ENCODE measurements around the gene BSND.

The BSND gene

GRCh38 chr1:55010194-55010886 is 11.6 kb downstream of the BSND start (continued):
- TF ChIP-seq PATZ1 (CRISPR knock-in tag; IDR thresholded peaks at IDR 0.05; ENCODE audit: borderline replicate concordance), result no peak
- TF ChIP-seq CSRNP3 (CRISPR knock-in tag; IDR thresholded peaks at IDR 0.05), result no peak
- no peak for TF ChIP-seq CSDC2 (CRISPR knock-in tag; IDR thresholded peaks at IDR 0.05)

- no peak for ATAC-seq
- TF ChIP-seq GLIS3 (CRISPR knock-in tag; IDR thresholded peaks at IDR 0.05) (no peak), CSRNP3 (CRISPR knock-in tag; IDR thresholded peaks at IDR 0.05) (no peak), TOX (CRISPR knock-in tag; IDR thresholded peaks at IDR 0.05; ENCODE audit: borderline replicate concordance) (no peak), CREB5 (CRISPR knock-in tag; IDR thresholded peaks at IDR 0.05; ENCODE audit: low read depth) (no peak), PPARA (CRISPR knock-in tag; IDR thresholded peaks at IDR 0.05; ENCODE audit: borderline replicate concordance) (no peak), TCF4 (CRISPR knock-in tag; IDR thresholded peaks at IDR 0.05; ENCODE audit: borderline replicate concordance) (no peak), ZNF70 (CRISPR knock-in tag; IDR thresholded peaks at IDR 0.05) (no peak), RARB (CRISPR knock-in tag; IDR thresholded peaks at IDR 0.05) (no peak)
Measured at GRCh38 chr1:55010887-55011217, 12.1 kb downstream of the BSND start.

- ATAC-seq, result no peak
- TF ChIP-seq ZFP30 (CRISPR knock-in tag; IDR thresholded peaks at IDR 0.05), result no peak
- TF ChIP-seq PATZ1 (CRISPR knock-in tag; IDR thresholded peaks at IDR 0.05; ENCODE audit: borderline replicate concordance), result no peak
- no peak for TF ChIP-seq ISL1 (CRISPR knock-in tag; IDR thresholded peaks at IDR 0.05)
- TF ChIP-seq ZNF70 (CRISPR knock-in tag; IDR thresholded peaks at IDR 0.05), result no peak
- TF ChIP-seq RARB (CRISPR knock-in tag; IDR thresholded peaks at IDR 0.05), result no peak
- TF ChIP-seq BACH2 (CRISPR knock-in tag; IDR thresholded peaks at IDR 0.05; ENCODE audit: borderline replicate concordance), result no peak
- no peak for TF ChIP-seq CSDC2 (CRISPR knock-in tag; IDR thresholded peaks at IDR 0.05)
- no peak for TF ChIP-seq ARNTL (CRISPR knock-in tag; IDR thresholded peaks at IDR 0.05; ENCODE audit: borderline replicate concordance, low read depth)
- TF ChIP-seq GLIS3 (CRISPR knock-in tag; IDR thresholded peaks at IDR 0.05), result no peak
- no peak for TF ChIP-seq ZC3H10 (CRISPR knock-in tag; IDR thresholded peaks at IDR 0.05)
- no peak for TF ChIP-seq ESRRG (CRISPR knock-in tag; IDR thresholded peaks at IDR 0.05)
- TF ChIP-seq TCF4 (CRISPR knock-in tag; IDR thresholded peaks at IDR 0.05; ENCODE audit: borderline replicate concordance), result no peak
- no peak for TF ChIP-seq CSRNP3 (CRISPR knock-in tag; IDR thresholded peaks at IDR 0.05)
- no peak for TF ChIP-seq OSR1 (CRISPR knock-in tag; IDR thresholded peaks at IDR 0.05)
- TF ChIP-seq CREB5 (CRISPR knock-in tag; IDR thresholded peaks at IDR 0.05; ENCODE audit: low read depth), result no peak
- TF ChIP-seq SNAI2 (CRISPR knock-in tag; IDR thresholded peaks at IDR 0.05), result no peak
- no peak for TF ChIP-seq TSHZ2 (CRISPR knock-in tag; IDR thresholded peaks at IDR 0.05)
Measured at GRCh38 chr1:55012661-55013060, 13.9 kb downstream of the BSND start.
